IPS-18c (cell line): ENCODE results near the gene HOXB4.

Experiments used
- H3K4me3 ChIP-seq: 2 replicates; pipeline ENCODE4 v1.7.0; 2013; ENCODE audit warnings: low read depth, mild to moderate bottlenecking, low read length, moderate library complexity; ENCODE audit not compliant: insufficient read depth
- H3K9me3 ChIP-seq: one replicate; pipeline ENCODE4 v1.6.1; 2013; ENCODE audit warnings: mild to moderate bottlenecking, low read length, moderate library complexity; ENCODE audit not compliant: control insufficient read depth, insufficient read depth

Gene HOXB4

GRCh38 chr17:48570325-48571023, 7.7 kb downstream of the HOXB4 start:
- no peak overlapping the region for H3K4me3 ChIP-seq
- no peaks in the 10 kb centered on the region for H3K9me3 ChIP-seq

DNA sequence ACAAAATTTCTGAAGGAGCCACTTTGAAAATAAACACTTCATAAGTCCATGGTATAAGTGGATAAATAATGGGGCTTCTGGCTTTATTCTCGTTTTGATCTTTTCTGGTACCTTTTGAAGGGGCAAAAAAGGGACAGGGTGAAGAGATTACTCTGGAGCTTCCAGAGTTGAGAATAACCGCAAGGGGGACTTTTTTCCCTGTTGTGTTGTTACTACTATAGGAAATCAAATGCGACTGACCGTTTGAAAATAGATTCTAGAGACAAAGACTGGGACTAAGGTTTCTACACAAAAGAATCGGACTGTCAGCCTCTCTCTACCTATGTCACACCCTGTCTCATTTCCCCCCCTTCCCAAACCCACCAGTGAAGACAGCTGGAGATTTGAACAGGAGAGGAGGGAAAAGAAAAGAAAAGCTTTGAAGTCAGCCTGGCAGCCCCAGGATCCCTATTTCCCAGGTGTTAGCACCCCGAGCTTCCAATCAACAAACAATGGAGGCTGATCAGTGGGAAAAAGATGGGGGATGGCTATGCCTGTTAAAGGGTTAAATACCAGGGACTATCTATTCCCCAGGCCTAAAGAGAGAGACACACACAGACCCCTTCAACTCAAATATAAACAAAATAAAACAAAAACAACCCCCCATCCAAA, 8.4 kb downstream of the HOXB4 start:
- Histone ChIP-seq H3K4me3 (no peak overlapping the region), H3K9me3 (no peaks in the 10 kb centered on the region)

GRCh38 chr17:48569240-48569582, 8.9 kb downstream of the HOXB4 start:
- Histone ChIP-seq H3K4me3 (no peak overlapping the region), H3K9me3 (no peaks in the 10 kb centered on the region)

DNA sequence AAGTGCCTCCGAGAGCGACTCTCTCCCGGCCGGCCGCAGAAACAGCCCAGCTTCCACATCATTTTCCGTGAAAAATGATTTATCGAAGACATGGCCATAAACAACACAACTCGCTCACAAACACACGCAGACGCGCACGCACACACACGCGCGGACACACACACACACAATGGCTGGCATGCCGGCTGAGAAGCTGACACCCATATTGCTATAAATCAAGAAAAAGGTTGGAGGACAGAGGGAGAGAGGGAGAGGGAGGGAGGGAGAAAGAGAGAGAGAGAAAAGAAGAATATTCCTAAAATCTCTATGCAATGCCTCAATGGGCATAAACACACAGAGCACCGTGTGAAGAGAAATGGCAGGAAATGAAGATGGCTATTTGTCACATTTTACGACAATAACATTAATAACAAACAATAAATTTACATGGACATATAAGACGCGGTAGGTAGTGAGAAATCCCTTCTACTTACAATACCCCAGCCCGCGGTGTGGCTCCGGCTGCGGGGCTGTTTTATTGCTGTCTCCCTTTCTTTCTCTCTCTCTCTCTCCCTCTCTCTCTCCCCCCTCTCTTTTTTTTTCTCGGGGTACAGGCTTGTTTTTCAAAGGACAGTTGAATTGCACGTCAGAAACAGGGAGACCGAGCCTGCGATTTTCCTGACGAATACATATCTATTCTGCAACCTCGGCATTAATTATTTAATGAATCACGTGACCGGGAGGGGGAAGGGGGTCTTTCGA, 9.5 kb downstream of the HOXB4 start:
- H3K4me3 ChIP-seq, result no peak overlapping the region

DNA sequence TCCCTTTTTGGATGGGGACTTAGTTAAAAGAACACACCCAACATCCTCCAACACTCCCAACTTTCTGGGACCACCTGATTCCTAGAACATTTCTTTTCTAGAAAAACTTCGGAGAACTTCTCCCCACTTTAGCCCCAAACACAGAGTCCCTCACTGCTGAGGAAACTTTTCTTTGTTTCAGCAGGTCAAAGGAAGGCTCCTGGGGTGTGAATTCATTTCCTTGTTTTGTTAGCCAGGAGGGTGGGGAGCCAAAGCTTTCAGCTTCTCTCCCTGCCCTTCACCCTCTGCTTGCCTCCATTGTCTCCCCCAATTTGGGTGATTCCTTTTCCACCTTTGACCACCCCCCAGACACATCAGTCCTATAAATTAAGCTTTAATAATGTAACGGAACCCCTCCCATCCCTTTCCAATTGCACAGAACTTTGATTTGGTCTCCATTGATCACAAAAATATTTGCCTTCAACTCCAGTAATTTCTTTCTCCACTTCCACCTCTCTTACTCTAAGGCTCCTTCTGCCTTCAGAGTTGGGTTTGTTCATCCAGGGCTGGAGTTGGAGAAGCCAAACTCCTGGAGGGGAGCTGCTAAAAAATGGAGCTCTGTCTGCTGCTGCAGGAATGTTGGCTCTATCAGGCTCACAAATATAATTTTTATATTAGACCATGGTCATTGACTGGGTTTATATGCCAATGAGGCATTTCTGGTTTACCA, 10.3 kb downstream of the HOXB4 start:
- H3K9me3 ChIP-seq, result no peaks in the 10 kb centered on the region
- no peak overlapping the region for H3K4me3 ChIP-seq

More for the DNA sequence above, 9.5 kb downstream of the HOXB4 start:
- no peaks in the 10 kb centered on the region for H3K9me3 ChIP-seq

GRCh38 chr17:48567209-48567608, 10.9 kb downstream of the HOXB4 start:
- Histone ChIP-seq H3K4me3 (no peak overlapping the region), H3K9me3 (no peaks in the 10 kb centered on the region)

DNA sequence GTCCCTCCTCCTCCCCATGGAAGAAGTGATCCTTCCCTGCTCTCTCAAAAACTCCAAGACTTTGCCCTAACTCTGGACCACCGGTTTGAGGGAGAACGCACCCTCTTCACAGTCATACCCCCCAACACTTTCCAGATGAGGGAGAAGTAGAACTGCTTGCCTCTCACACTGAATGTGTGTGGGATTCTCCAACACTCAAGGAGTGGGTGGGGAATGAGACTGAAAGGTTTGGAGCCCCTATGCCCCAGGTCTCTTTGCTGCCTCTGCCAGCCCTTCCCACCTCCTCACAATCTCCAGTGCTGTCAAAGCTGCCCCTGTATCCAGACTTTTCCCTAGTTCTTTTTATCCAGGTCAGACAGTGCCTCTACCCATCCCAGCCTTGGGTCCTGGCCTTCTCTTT, 11.4 kb downstream of the HOXB4 start:
- Histone ChIP-seq H3K4me3 (no peak overlapping the region), H3K9me3 (no peaks in the 10 kb centered on the region)

DNA sequence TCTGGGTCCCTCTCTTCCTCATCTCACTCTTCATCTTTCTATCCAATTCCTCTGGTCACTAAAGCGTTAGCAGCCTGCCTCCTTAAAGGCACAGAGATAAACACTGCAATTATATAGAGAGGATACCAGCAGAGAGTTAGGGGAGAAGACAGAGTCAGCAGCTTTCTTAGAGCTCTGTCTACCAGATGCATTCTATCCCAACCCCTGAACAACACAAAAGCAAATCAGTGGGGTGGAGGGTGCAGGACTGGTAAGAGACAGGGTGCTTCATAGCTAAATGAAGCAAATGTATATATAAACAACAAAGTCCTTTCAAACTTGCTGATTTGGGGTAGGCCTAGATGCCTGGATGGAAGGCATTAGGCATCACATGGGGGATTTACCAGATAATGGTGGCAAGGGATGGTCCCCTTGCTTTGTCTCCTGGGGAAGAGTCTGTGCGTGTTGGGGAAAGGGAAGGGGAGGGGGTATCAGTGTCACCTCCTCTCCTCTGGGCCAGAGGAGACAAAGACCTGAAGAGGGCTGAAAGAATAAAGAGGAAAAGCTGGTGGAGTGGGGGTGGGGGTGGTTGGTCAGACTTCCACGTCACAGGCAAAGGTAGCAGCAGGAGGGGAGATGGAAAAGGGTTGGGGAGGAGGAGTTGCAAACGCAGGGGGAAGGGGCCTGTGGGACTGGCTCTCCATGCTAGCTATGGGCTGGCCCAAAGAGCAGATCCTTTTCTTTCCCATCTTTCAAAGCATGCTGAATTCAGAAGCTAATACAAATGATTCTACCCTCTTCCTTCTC, 12.0 kb downstream of the HOXB4 start:
- Histone ChIP-seq H3K9me3 (no peaks in the 10 kb centered on the region), H3K4me3 (no peak overlapping the region)

DNA sequence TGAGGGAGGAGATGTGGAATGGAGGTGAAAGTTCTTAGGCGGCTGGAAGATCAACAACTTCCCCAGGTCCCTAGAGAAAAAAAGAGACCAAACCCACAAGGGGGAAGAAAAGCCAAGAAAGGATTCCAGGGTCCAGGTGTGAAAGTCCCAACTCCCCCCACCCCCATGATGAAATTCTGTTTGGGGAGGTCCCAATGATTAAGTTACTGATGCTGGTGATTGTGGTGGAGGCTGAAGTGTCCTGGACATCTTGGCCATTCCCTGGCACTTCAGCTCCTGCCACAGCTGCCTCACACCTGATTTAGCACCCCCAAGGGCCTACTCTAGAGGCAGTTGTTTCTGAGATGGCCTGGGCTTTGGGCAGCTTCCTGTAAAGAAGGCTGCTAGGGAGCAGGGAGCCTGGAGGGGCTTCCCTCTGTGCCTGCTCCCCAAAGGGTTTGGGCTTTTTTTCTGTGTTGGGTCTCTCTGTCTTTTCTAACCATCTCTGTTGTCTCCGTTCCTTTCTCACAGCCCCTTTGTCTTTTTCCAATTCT, 13.1 kb downstream of the HOXB4 start:
- H3K9me3 ChIP-seq, result no peaks in the 10 kb centered on the region
- no peak overlapping the region for H3K4me3 ChIP-seq

GRCh38 chr17:48564188-48565021, 13.7 kb downstream of the HOXB4 start:
- H3K4me3 ChIP-seq, result no peak overlapping the region
- H3K9me3 ChIP-seq, result no peaks in the 10 kb centered on the region

DNA sequence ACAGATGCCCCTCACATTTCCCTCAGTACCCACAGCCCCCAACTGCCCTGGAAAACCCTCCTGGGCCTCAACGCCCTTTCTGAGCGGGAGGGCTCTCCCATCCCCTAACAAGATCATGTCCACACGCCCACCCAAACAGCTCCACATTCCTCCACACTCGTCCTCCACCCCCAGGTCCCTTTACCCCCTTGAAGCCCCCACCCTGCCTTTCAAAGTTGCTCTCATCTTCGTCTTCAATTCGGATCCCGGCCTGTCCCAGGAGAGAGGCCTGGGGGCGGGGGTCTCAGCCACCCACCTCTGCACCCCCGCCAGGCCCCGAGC, 14.3 kb downstream of the HOXB4 start:
- H3K4me3 ChIP-seq, result no peak overlapping the region

GRCh38 chr17:48563385-48563838, 14.7 kb downstream of the HOXB4 start:
- Histone ChIP-seq H3K4me3 (no peak overlapping the region), H3K9me3 (no peaks in the 10 kb centered on the region)

More for the DNA sequence above, 14.3 kb downstream of the HOXB4 start:
- H3K9me3 ChIP-seq, result no peaks in the 10 kb centered on the region

DNA sequence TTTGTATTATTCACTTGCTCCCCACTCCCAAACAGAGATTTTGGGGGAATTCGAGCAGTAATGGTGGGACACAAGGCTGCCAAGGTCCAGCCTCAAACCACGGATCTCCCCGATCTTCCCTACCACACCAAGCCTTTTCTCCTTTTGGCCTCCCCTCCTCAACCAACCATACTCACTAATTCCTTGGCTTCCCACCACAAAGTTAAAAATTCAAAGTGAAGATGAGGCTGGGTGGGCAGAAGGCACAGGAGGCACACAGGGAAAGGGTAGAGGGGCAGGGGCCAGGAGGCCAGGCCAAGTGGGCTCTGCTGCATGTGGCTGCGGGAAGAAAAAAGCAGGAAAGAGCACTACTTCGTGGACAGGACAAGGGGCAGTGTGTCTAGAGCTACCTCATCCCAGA, 15.2 kb downstream of the HOXB4 start:
- no peaks in the 10 kb centered on the region for H3K9me3 ChIP-seq
- H3K4me3 ChIP-seq, result no peak overlapping the region

DNA sequence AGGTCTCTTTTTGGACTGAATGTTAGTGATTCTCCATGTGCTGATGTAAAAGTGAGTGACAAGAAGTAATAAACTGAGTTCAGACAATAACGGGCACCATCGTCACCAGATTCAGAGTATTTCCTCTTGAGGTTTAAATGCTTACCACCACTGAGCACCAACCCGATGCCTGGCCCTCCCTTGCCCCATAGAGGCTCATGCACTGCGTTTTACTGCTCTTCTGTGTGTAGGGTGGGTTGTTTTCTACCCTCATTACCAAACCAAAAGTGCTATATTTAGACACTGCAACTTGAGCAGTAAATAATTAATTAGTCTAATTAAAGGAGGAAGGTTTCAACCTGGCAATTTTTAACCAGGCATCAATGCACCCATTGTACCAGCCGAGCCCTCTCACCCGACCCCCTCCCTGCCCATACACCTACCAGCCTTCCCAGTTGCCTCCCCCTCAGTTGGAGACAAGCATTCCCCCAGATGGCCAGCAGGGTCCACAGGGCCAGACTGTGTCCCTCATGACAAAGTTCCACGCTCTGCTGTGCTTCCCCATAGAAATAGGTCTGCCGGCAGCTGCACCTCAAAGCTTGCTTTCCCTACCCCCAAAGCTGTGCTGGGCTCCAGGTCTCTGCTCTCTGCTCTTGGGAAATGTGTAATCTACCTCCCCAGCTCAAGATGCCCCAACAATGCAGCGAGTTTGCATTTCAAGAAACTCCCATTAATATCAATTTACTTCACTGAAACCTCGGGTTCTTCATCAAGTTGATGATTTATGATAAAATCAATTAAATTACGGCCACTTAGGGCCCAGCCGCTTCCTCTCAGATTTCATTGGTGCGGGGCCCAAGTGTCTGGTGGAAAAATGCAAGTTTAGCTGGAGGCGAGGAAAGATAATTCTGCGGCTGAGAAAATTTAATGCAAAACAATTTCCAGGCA, 16.0 kb downstream of the HOXB4 start:
- Histone ChIP-seq H3K4me3 (no peak overlapping the region), H3K9me3 (no peaks in the 10 kb centered on the region)
